Mesenteric fat pad (tissue), 1 donor: ENCODE data around the gene SCN4B. TPM values are rescaled to one million over a fixed set of nuclear protein-coding genes. Genes with fewer than 3 reads are reported as not detected.
A peak's percentile ranks its signal among the peaks of the same experiment; 100 is the strongest.

ENCODE experiments used
- DNase-seq: peaks from one replicate; pipeline ENCODE4 v3.0.0-alpha.2; 2020; ENCODE audit warnings: low spot score
- total RNA-seq: library from RNA; stranded (reverse); fragmentation: NEBNext Ultra II Directional; extraction: Animal tissue kit (Norgen Biotek cat#: 25700); gene quantifications from one replicate; pipeline ENCODE4 v1.2.1, GENCODE V29; 2021
- donor health status: DM: yes; HTN: yes; CAD: no.

The SCN4B gene
- total RNA-seq, 1 donor from 2014 or later, result 2.3 TPM

DNA sequence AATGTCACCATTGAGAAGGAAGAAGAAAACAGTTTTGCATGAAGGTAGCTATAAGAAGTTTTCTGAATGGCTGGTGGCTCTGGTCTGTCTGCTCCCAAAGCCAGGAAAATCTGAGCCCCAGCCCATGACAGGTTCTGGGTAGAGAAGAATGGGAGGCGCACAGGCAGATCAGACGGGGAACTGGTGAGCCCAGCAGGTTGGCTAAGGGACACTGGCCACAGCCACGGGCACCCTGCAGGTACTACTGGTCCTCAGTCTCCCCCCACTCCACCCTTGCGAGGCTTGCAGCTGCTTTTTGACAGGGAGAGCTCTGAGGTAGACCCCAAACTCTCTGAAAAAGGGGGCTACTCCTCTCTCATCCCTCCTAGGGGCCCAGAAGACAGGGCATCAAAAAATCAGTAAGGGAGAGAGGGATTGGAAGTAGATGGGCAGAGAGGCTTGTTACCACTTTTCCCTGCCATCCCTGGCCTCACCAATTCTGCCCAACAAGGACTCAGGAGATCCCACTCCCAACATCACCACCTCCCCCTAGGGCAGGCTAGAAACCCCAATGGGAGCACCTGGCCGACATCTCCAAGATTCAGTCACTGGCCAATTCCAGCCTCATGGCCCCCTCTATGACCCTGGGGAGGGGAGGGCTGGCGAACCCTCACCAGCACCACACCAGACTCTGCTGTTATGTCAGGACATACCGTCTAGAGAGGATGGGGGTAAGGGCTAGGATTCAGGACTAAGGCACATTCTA is 17.4 kb downstream of the SCN4B start:
- DNase-seq, result peak; percentile 71

GRCh38 chr11:118133816-118134215 is 18.8 kb downstream of the SCN4B start:
- peak; percentile 76 for DNase-seq

DNA sequence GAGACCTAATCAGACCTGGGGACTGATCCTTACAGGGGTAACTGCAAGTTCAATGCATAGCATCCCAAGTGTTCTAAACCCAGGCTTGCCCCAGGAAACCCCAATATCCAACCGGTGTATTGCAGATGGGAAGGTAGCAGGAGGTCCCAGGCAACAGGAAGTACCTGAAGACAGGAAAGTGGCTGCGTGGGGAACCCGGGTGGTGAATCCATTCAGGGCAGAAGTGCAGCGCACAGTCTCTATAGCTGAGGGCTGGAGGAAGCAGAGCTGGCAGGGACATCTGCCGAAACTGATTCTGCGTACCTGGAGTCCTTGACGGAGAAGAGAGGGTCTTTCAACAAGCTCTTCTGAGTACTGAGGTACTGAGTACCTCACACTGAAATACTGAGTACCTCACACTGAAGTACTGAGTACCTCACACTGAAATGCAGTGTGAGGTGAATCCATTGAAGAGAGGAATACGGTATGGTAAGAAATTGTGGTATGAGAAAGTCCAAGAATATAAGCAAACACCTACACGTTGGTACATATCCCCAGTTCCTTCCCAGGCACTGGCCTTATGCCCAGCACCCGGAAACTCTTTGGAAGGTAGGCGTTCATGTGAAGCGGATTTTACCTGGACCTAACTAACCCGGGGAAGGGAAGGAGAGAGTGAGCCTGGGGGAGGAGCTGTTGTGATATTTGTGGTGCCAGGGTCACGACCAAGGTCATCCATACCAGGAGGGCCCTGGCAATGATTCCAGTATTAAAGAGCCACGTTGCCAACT is 20.1 kb downstream of the SCN4B start:
- DNase-seq, result peak; percentile 82

GRCh38 chr11:118129471-118130172 is 23.0 kb downstream of the SCN4B start:
- DNase-seq, result peak; percentile 57

- peak; percentile 72 for DNase-seq
Observed at GRCh38 chr11:118128721-118129470, 23.7 kb downstream of the SCN4B start.

DNA sequence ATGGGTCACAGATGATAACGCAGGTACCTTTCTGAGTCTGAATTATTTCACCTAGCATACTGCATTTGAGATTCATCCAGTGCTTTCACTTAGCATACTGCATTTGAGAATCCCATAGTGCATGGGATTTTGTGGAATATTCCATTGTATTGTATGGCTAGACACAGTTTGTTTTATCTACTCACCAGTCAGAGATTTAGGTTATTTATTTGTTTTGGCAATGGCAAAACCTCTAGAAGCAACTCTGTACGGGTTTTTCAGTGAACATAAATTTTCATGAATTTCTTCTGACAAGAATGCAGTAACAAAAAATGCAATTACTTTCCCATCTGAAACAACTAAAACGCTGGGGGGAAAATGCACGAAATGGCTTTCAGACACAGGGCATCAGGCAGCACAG is 24.3 kb downstream of the SCN4B start:
- DNase-seq, result no peak

DNA sequence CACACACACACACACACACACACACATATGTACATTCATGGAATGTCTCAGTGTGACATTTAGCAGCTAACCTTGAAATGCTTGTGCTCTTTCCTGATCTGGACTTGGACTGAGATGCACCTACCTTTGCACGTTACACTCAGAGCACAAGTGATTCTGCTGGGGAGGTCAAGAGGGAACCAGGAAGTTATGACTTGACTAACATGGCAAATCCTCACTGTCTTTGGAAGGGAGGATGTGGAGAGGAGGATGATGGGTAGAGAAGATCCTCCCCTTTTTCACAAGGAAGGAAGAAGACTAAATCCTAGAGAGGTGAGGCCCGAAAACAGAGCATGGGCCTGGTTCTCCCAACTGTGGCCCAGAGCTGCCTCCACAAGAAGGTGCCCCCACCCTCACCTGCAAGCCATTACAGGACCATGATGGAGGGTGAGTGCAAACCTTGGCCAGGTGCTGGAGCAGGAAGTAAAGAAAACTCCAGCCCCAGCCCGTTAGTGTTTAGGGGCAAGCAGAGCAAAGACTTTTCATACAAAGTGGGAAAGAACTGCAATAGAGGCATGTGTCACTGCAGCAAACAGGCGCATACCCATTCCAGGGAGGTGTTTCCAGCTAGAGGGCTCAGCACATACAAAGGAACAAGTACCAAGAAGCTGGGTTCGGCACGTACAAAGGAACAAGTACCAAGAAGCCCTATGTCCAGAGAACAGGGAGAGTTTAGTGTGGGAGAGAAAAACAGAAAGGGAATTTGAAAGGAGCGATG is 26.4 kb downstream of the SCN4B start:
- DNase-seq, result peak; percentile 47

GRCh38 chr11:118124929-118125535 is 27.6 kb downstream of the SCN4B start:
- DNase-seq, result peak; percentile 77

GRCh38 chr11:118120793-118121192 is 31.8 kb downstream of the SCN4B start:
- DNase-seq, result no peak

DNA sequence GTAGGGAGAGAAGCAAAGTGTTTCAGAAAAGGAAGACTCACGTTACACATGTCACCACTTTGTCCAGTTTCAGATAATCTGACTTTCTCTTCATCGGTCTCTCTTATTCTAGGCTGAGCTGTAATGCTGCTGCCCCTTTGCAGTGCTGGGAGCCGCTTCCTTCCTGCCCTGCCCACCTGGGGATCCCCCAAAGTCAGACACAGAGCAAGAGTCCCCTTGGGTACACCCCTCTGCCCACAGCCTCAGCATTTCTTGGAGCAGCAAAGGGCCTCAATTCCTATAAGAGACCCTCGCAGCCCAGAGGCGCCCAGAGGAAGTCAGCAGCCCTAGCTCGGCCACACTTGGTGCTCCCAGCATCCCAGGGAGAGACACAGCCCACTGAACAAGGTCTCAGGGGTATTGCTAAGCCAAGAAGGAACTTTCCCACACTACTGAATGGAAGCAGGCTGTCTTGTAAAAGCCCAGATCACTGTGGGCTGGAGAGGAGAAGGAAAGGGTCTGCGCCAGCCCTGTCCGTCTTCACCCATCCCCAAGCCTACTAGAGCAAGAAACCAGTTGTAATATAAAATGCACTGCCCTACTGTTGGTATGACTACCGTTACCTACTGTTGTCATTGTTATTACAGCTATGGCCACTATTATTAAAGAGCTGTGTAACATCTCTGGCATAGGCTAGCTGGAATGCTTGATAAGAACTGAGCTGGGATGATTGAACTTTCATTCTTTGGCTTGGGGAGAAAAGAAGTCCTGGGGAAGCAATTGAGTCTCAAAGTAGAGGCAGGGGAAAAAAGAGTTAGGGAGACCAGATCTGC is 34.6 kb downstream of the SCN4B start:
- peak; percentile 67 for DNase-seq

DNA sequence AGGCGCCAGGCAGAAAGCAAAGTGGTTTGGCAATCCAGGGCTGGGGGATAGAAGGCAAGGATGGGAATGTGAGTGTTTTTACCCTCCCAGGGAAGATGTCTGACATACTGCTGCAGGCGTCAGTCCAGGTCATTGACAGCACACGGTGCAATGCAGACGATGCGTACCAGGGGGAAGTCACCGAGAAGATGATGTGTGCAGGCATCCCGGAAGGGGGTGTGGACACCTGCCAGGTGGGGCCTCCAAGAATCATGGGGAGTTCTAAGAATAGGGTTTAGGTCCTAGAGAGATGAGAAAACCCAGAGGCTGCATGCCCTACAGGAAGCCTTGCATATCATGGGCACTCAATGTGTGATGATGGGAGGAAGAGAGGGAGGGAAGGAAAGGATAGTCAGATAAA is 37.6 kb downstream of the SCN4B start:
- peak; percentile 53 for DNase-seq

DNA sequence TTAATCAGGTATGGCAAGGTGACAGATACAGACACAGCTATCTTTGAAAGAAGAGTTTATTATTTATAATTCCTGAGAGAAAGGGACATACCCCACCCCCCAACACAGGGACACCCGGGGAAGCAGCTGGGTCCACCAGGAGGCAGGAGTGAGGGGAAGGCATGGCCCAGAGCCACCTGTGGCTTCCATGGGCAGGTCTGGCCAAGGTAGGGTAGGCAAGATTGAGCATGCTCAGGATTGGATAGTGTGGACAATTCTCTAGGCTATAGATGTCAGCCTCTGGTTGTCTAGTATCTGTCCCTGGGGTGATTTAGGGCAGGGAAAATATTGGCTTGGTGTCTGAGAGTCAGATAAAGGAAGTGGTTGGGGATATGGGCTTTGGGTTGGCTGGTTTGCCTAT is 38.4 kb downstream of the SCN4B start:
- peak; percentile 18 for DNase-seq

- DNase-seq, result peak; percentile 81
Observed at GRCh38 chr11:118112711-118113430, 39.8 kb downstream of the SCN4B start.

DNA sequence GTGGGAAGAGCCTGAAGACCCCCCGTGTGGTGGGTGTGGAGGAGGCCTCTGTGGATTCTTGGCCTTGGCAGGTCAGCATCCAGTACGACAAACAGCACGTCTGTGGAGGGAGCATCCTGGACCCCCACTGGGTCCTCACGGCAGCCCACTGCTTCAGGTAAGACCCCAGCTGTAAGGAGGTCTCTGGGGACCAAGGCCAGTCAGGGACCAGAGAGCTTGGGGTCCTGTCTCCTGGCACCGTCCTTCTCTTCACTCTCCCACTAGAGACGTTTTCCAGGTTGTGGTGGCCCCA is 40.9 kb downstream of the SCN4B start:
- peak; percentile 49 for DNase-seq

GRCh38 chr11:118111019-118111743 is 41.4 kb downstream of the SCN4B start:
- peak; percentile 53 for DNase-seq

DNA sequence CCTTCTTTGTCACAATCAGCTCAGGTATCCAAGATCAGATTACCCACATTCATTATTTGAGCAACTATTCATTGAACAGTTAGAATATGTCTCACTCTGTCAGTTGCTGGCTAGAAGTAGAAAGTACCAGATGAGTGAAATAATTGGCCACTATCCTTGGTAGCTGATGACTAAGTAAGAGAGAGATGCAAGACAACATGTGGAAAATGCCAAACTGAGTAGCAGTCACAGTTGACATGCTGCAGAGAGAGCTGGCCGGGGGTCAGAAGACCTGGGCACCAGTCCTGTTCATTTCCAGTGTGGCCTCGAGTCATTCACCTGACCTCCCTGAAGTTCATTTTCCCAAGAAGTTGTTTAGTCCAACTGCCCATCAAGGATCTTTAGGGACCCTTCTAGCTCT is 43.4 kb downstream of the SCN4B start:
- no peak for DNase-seq

- DNase-seq, result no peak
Observed at GRCh38 chr11:118108513-118108912, 44.1 kb downstream of the SCN4B start.

DNA sequence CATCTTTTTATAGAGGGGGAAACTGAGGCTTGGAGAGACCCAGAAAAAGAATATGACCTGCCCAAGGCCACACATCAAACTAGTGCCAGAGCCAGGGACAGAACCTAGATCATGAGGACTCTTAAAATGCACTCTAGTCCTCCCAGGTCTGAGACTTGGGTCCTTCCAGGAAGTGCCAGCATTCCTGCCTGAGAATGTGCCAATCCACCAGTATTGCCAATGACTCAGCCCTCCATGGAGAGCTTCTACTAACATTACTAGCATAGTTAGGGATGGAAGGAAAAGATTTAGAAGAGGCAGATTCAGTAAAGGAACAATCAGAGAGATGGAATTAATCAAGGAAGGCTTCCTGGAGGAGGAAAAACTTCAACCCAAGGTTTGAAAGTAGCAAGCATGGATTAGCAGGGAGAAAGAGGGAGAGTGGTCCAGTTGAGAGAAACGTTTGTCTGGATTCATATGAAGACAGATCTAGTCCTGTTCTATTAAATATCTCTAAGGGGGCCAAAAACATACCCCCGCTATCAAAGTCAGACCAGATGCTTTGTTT is 45.8 kb downstream of the SCN4B start:
- peak; percentile 59 for DNase-seq
